Breast epithelium (tissue), 3 donors: ENCODE results near the gene RMND5A.

Source experiments
- POLR2AphosphoS5 ChIP-seq, 3 donors: sonication (generic); formaldehyde crosslinking; IDR thresholded peaks; one replicate each; pipeline ENCODE4 v1.6.1; 2017; ENCODE audit warnings: antibody characterized with exemption in 3 of 3
- TF ChIP-seq, protein P1 (sequence below), 3 donors: fragments of 450-650 bp; IDR thresholded peaks; one replicate each; pipeline ENCODE4 v1.5.1; 2016 to 2017; ENCODE audit warnings: antibody characterized with exemption in 3 of 3, mild to moderate bottlenecking in 3 of 3, moderate library complexity in 3 of 3

DNA sequence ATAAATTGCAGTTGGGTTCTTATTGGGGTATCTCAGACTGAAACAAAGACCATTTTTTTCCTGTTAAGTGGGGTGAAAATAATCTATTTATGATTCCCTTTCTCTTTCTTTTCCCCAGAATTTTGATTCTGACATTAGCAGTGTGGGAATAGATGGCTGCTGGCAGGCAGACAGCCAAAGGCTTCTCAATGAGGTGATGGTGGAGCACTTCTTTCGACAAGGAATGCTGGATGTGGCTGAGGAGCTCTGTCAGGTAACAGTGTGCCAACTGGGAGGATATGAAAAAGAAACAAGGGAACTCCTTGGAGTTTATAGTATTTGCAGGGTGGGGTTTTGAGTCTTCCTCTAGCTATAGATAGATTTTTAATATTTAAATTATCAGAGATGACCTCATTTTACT lies 31.7 kb downstream of the RMND5A start:
- TF ChIP-seq, protein P1, sequence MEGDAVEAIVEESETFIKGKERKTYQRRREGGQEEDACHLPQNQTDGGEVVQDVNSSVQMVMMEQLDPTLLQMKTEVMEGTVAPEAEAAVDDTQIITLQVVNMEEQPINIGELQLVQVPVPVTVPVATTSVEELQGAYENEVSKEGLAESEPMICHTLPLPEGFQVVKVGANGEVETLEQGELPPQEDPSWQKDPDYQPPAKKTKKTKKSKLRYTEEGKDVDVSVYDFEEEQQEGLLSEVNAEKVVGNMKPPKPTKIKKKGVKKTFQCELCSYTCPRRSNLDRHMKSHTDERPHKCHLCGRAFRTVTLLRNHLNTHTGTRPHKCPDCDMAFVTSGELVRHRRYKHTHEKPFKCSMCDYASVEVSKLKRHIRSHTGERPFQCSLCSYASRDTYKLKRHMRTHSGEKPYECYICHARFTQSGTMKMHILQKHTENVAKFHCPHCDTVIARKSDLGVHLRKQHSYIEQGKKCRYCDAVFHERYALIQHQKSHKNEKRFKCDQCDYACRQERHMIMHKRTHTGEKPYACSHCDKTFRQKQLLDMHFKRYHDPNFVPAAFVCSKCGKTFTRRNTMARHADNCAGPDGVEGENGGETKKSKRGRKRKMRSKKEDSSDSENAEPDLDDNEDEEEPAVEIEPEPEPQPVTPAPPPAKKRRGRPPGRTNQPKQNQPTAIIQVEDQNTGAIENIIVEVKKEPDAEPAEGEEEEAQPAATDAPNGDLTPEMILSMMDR (IDR thresholded peaks at IDR 0.05): no peak
- TF ChIP-seq POLR2AphosphoS5 (IDR thresholded peaks at IDR 0.05): no peak
